Measurements from ENCODE around the gene CTSE. TPM values are rescaled to one million over a fixed set of nuclear protein-coding genes. Genes with fewer than 3 reads are reported as not detected.

The CTSE gene
- total RNA-seq, 4 donors from 2014 or later, result not detected

DNA sequence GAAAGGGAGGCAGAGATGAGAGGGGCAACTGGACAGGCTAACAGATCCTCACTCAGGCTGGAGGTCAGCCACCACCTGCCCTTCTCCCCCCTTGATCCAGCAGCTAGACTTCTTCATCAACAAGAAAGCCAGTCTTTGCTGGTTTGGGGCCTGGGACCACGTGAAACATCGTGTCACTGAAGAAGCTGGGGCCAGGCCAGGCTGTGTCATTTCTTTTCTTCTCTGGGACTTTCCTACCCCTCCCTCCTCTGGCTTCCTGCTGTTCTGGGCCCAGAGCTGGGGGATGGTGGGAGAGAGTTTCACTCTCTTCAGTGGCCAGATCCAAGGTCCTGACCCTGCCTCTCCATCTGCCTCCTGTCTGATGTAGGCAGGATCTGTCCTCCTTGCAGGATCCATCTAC is 62.3 kb downstream of the CTSE start:
- WGBS, 2 donors, result 17 to 19% methylated on average over 2 of the region's 2 CpGs
- H3K27me3 ChIP-seq, result peaks cover 0 to 8% of the 10 kb centered on the region in 2 donors

DNA sequence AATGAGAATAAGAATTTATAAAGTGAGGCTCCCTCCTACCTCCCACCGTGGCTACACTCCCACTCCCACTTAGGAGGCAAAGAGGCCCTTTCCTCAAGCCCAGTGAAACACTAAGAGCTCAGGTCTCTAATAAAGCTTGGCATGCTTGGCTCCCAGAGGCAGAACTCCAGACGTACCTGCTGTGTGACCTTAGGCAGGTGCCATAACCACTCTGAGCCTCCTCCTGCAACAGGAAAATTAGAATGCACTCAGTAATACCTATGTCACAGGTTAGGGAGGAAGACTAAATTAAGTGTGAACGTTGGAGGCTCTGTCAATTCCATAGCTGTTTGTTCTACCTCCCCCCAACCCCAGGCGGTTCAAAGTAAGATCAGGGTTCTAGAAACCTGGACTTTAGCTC is 63.9 kb downstream of the CTSE start:
- 73 to 77% methylated on average over 4 of the region's 4 CpGs for WGBS, 2 donors
- Histone ChIP-seq H3K36me3 (no peaks in the 10 kb centered on the region), H3K27me3 (peaks cover 0 to 17% of the 10 kb centered on the region in 2 donors), H3K4me1 (peaks cover 0 to 7% (median 0%) of the 10 kb centered on the region in 4 donors), H3K4me3 (no peak overlapping the region), H3K9me3 (no peaks in the 10 kb centered on the region), H3K27ac (no peak overlapping the region)
- no peak for DNase-seq (ENCODE audit: low spot score in 2 of 2)
- TF ChIP-seq EP300 (IDR thresholded peaks at IDR 0.05) (no peak), POLR2A (IDR thresholded peaks at IDR 0.05) (no peak)
- TF ChIP-seq, protein P1, sequence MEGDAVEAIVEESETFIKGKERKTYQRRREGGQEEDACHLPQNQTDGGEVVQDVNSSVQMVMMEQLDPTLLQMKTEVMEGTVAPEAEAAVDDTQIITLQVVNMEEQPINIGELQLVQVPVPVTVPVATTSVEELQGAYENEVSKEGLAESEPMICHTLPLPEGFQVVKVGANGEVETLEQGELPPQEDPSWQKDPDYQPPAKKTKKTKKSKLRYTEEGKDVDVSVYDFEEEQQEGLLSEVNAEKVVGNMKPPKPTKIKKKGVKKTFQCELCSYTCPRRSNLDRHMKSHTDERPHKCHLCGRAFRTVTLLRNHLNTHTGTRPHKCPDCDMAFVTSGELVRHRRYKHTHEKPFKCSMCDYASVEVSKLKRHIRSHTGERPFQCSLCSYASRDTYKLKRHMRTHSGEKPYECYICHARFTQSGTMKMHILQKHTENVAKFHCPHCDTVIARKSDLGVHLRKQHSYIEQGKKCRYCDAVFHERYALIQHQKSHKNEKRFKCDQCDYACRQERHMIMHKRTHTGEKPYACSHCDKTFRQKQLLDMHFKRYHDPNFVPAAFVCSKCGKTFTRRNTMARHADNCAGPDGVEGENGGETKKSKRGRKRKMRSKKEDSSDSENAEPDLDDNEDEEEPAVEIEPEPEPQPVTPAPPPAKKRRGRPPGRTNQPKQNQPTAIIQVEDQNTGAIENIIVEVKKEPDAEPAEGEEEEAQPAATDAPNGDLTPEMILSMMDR (IDR thresholded peaks at IDR 0.05), result no peak

More for the DNA sequence above, 62.3 kb downstream of the CTSE start:
- H3K27ac ChIP-seq, result no peak overlapping the region
- H3K36me3 ChIP-seq, result no peaks in the 10 kb centered on the region
- no peak for DNase-seq (ENCODE audit: low spot score in 2 of 2)
- H3K9me3 ChIP-seq, result no peaks in the 10 kb centered on the region
- TF ChIP-seq, protein P1 (IDR thresholded peaks at IDR 0.05), result no peak
- TF ChIP-seq EP300 (IDR thresholded peaks at IDR 0.05) (no peak), POLR2A (IDR thresholded peaks at IDR 0.05) (no peak)
- H3K4me3 ChIP-seq, result no peak overlapping the region
- H3K4me1 ChIP-seq, result peaks cover 0 to 7% (median 0%) of the 10 kb centered on the region in 4 donors

Other genes starting within 250 kb of the CTSE start
- 10 to 100 TPM; 11.1 to 78.4 (median 14.9) TPM for gene RAB29, start 248.4 kb downstream of the CTSE start, total RNA-seq
- gene SLC41A1, start 210.7 kb downstream of the CTSE start, total RNA-seq, result 10 to 100 TPM; 15.7 to 20.9 (median 18.6) TPM
- gene PM20D1, start 173.8 kb downstream of the CTSE start, total RNA-seq, result 1 to 10 TPM in 1 of 4 donors, under 1 TPM in 2, not detected in 1; 0.87 to 6.7 (median 0.98) TPM
- gene SLC26A9, start 80.4 kb downstream of the CTSE start, total RNA-seq, result not detected
- gene RAB7B, start 20.5 kb downstream of the CTSE start, total RNA-seq, result 1 to 10 TPM in 2 of 4 donors, under 1 TPM in 2; 0.78 to 2.4 (median 1.3) TPM
- 1 to 10 TPM in 2 of 4 donors, not detected in 2; 1.2 to 4.8 TPM for gene RHEX, start 29.3 kb upstream of the CTSE start, total RNA-seq
- not detected for gene AVPR1B, start 93.5 kb upstream of the CTSE start, total RNA-seq
- gene FAM72A, start 178.9 kb upstream of the CTSE start, total RNA-seq, result 1 to 10 TPM in 3 of 4 donors, not detected in 1; 1.3 to 3.9 (median 2.9) TPM
- 100 to 1,000 TPM in 3 of 4 donors, 10 to 100 TPM in 1; 98.1 to 114 (median 103) TPM for gene SRGAP2, start 179.6 kb upstream of the CTSE start, total RNA-seq

All from tibial nerve (tissue), 4 donors.